Endothelial cell of umbilical vein (primary cell): ENCODE results near the gene RUSF1. TPM values are rescaled to one million over a fixed set of nuclear protein-coding genes. Genes with fewer than 3 reads are reported as not detected.

Experiments
- BruUV-seq: library from RNA; stranded (reverse); fragments of 400-500 nt; replicated peaks from 2 replicates; lab custom pipeline; 2021; lab: Mats Ljungman, UMichigan
- CTCF ChIA-PET: fragments of 300-600, 350-600 bp; sonication (Branson Sonifier 250); formaldehyde crosslinking; loops from one replicate; lab custom pipeline; 2021; ENCODE audit warnings: antibody characterized with exemption, inconsistent platforms; lab: Charles Lee
- POLR2A ChIA-PET: fragments of 300-600, 350-600 bp; sonication (Branson Sonifier 250); formaldehyde crosslinking; loops from one replicate; lab custom pipeline; 2021; ENCODE audit warnings: antibody characterized with exemption, inconsistent platforms; lab: Charles Lee
- DNase-seq: peaks from one replicate; pipeline ENCODE4 v3.0.0-alpha.2; 2011; ENCODE audit warnings: low read depth, low spot score
- FAIRE-seq: peaks from 2 replicates; lab custom pipeline; 2011; peaks lifted over from hg19 to GRCh38; lab: Jason Lieb, UNC
- H2AFZ ChIP-seq: 2 replicates; pipeline ENCODE4 v1.6.0; 2012; ENCODE audit warnings: low read depth, low read length, control low read depth, inconsistent platforms
- H3K27ac ChIP-seq: 2 replicates; pipeline ENCODE4 v1.5.1; 2011; ENCODE audit warnings: low read depth, mild to moderate bottlenecking, control low read depth, low read length, moderate library complexity; ENCODE audit not compliant: insufficient read depth
- H3K27me3 ChIP-seq, 2 experiments: 2 replicates each; pipeline versions ENCODE4 v1.6.0 to v1.6.1; 2011; ENCODE audit warnings: low read length in 2 of 2, mixed read lengths in 1 of 2; ENCODE audit not compliant: control insufficient read depth in 2 of 2, insufficient read depth in 2 of 2
- H3K36me3 ChIP-seq, 2 experiments: 2 replicates in 1 of 2; 3 replicates in 1 of 2; pipeline ENCODE4 v1.5.1; 2011; ENCODE audit warnings: low read length in 2 of 2, mild to moderate bottlenecking in 1 of 2, moderate library complexity in 1 of 2; ENCODE audit not compliant: control insufficient read depth in 2 of 2, insufficient read depth in 2 of 2; ENCODE audit errors: extremely low read depth in 1 of 2
- H3K4me1 ChIP-seq: 3 replicates; pipeline ENCODE4 v1.5.1; 2011; ENCODE audit warnings: mild to moderate bottlenecking, low read length; ENCODE audit not compliant: control insufficient read depth, insufficient read depth; ENCODE audit errors: extremely low read depth
- H3K4me2 ChIP-seq: 2 replicates; pipeline ENCODE4 v1.6.1; 2011; ENCODE audit warnings: low read length, control low read depth, mixed read lengths; ENCODE audit not compliant: insufficient read depth
- H3K4me3 ChIP-seq, 3 experiments: fragments of 200-600 bp in 1 of 3; sonication (generic), shearing (Covaris generic) in 1 of 3; replicated peaks in 1 of 3; 2 replicates each; pipeline ENCODE4 v1.5.1; 2011 to 2016; ENCODE audit warnings: control low read depth in 3 of 3, low read length in 3 of 3, mild to moderate bottlenecking in 2 of 3, inconsistent platforms in 1 of 3, low read depth in 1 of 3, moderate library complexity in 1 of 3; ENCODE audit not compliant: insufficient read depth in 1 of 3
- H3K79me2 ChIP-seq: 2 replicates; pipeline ENCODE4 v1.6.0; 2012; ENCODE audit warnings: low read length, inconsistent platforms; ENCODE audit not compliant: control insufficient read depth, insufficient read depth
- H3K9ac ChIP-seq: replicated peaks from 2 replicates; pipeline ENCODE3; 2011; ENCODE audit warnings: low read length, control low read depth; ENCODE audit not compliant: insufficient read depth; ENCODE audit errors: extremely low read depth
- H3K9me1 ChIP-seq: replicated peaks from 3 replicates; pipeline ENCODE4 v1.6.0; 2011; ENCODE audit warnings: mild to moderate bottlenecking, low read length; ENCODE audit not compliant: control insufficient read depth, insufficient read depth; ENCODE audit errors: extremely low read depth
- H3K9me3 ChIP-seq: replicated peaks from 2 replicates; pipeline ENCODE4 v1.5.1; 2012; ENCODE audit warnings: low read length, inconsistent platforms; ENCODE audit not compliant: control insufficient read depth, insufficient read depth
- H4K20me1 ChIP-seq: replicated peaks from 2 replicates; pipeline ENCODE3; 2011; ENCODE audit warnings: mild to moderate bottlenecking, low read length; ENCODE audit not compliant: control insufficient read depth, insufficient read depth; ENCODE audit errors: extremely low read depth
- CTCF ChIP-seq, 2 donors: IDR thresholded peaks; 1 replicate in 1 of 2; 2 replicates in 1 of 2; pipeline ENCODE4 v1.5.1; 2011; ENCODE audit warnings: low read length in 2 of 2, mild to moderate bottlenecking in 2 of 2, moderate library complexity in 2 of 2, control low read depth in 1 of 2, inconsistent platforms in 1 of 2, low read depth in 1 of 2; ENCODE audit not compliant: insufficient read depth in 1 of 2; ENCODE audit errors: extremely low read depth in 1 of 2
- POLR2AphosphoS5 ChIP-seq: IDR thresholded peaks from 2 replicates; pipeline ENCODE4 v1.6.1; 2012; ENCODE audit warnings: low read depth, mild to moderate bottlenecking, control low read depth, low read length, moderate library complexity; ENCODE audit not compliant: insufficient read depth
- dilution Hi-C: fragments of 300-500 bp; cut with MboI; formaldehyde crosslinking; loops from one replicate; pipeline ENCODE4 v1.15.0; 2019; ENCODE audit warnings: low sequenced_read_pairs; ENCODE audit not compliant: extremely low pct_ligation_motif_present
- intact Hi-C: fragments of 100-400 bp; cut with micrococcal nuclease; formaldehyde crosslinking; loops from one replicate; pipeline ENCODE4 v1.10.0; 2022
- polyA plus RNA-seq, 4 experiments: library from polyadenylated mRNA; depleted of rRNA in 3 of 4; stranded (reverse) in 3 of 4; unstranded in 1 of 4; fragments of >200 nt; gene quantifications; 2 replicates each; pipeline versions ENCODE4 v1.2.1 to v1.2.3, GENCODE V29; 2011 to 2012; ENCODE audit warnings: missing spikeins in 1 of 4
- total RNA-seq: library from RNA; stranded (reverse); gene quantifications from 2 replicates; pipeline ENCODE4 v1.2.3, GENCODE V29; 2021

The RUSF1 gene
- total and polyA plus RNA-seq, 2 donors (not counting 3 experiments of a cell fraction or from before 2014, with no cell fraction given) = 36.4 to 40.3 TPM

- no peaks in the 10 kb centered on the region for H3K9me1 ChIP-seq
- DNase-seq = peak; percentile 24
- intact Hi-C loops = loop anchor here (5.0 kb wide), 3 partner anchors 253 to 273 kb away; partner anchors contain the start of genes FUS and PYCARD
- no peak overlapping the region for H2AFZ ChIP-seq
- H4K20me1 ChIP-seq = no peaks in the 10 kb centered on the region
- CTCF ChIA-PET = interaction anchor here (0.5 to 1.2 kb wide), 4 partner anchors 12 to 73 kb away, joined by 3 to 13 read pairs (median 4); partner anchors contain the start of gene ZNF843
- BruUV-seq = no TSS peak
- H3K79me2 ChIP-seq = peaks cover 37% of the 10 kb centered on the region
- no peak overlapping the region for H3K9ac ChIP-seq
- H3K4me3 ChIP-seq = no peak overlapping the region
- H3K27ac ChIP-seq = no peak overlapping the region
- TF ChIP-seq CTCF (IDR thresholded peaks at IDR 0.05; ENCODE audit: extremely low read depth in 1 of 2, insufficient read depth in 1 of 2, low read depth in 1 of 2, low read length in 2 of 2) (peak; percentile 27 to 52), POLR2AphosphoS5 (no peak)
- H3K4me1 ChIP-seq = peaks cover 37% of the 10 kb centered on the region
- H3K27me3 ChIP-seq = no peaks in the 10 kb centered on the region
- dilution Hi-C loops = no loop called here
- FAIRE-seq = no peak
- H3K4me2 ChIP-seq = no peak overlapping the region
- no peaks in the 10 kb centered on the region for H3K9me3 ChIP-seq
- POLR2A ChIA-PET = interaction anchor here (1.3 kb wide), 1 partner anchor 276 kb away, joined by 5 read pairs; the partner anchor contains the start of gene FUS
- H3K36me3 ChIP-seq = no peaks in the 10 kb centered on the region
Measured at GRCh38 chr16:31455601-31456314, 52.4 kb downstream of the RUSF1 start.
